C4-2B (cell line): ENCODE data around the gene SLCO3A1.

Experiments
- ZFX ChIP-seq: fragments of 450-650 bp; IDR thresholded peaks from 2 replicates; pipeline ENCODE4 v1.6.1; 2017
- TF ChIP-seq, protein P1 (sequence below): fragments of 450-650 bp; conservative IDR thresholded peaks from 2 replicates; pipeline ENCODE4 v1.5.1; 2017; ENCODE audit warnings: mild to moderate bottlenecking

DNA sequence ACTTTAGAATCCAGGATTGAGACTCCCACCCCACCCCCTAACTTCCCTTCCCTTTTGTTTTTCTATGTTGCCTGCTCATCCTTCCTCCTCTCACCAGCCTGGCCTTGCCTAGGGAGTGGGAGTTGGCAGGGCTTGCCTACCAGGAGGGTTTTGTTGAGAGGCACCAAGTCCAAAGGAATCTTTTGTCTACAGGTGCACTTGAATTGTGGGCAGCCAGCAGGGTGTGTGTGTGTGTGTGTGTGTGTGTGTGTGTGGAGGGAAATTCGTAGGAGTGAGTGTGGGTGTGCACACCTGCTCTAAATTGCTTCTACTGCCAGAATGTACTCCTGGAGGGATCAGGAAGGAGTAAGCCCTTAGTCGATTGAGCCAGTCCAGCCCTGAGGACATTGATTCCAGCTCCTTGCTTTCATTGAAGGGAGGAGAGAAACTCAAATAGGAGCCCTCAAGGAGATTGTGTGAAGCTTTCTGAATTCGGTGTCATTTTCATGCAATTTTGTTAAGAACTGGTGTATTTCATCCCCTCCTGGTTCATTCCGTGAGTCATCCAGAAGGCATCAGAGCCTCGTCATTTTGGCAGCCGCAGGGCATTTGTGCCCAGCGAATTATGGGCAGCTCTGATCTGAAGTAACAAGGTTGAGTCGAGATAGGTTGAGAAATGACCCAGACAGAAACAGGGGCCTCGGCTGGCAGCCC is 112.1 kb downstream of the SLCO3A1 start:
- TF ChIP-seq, protein P1, sequence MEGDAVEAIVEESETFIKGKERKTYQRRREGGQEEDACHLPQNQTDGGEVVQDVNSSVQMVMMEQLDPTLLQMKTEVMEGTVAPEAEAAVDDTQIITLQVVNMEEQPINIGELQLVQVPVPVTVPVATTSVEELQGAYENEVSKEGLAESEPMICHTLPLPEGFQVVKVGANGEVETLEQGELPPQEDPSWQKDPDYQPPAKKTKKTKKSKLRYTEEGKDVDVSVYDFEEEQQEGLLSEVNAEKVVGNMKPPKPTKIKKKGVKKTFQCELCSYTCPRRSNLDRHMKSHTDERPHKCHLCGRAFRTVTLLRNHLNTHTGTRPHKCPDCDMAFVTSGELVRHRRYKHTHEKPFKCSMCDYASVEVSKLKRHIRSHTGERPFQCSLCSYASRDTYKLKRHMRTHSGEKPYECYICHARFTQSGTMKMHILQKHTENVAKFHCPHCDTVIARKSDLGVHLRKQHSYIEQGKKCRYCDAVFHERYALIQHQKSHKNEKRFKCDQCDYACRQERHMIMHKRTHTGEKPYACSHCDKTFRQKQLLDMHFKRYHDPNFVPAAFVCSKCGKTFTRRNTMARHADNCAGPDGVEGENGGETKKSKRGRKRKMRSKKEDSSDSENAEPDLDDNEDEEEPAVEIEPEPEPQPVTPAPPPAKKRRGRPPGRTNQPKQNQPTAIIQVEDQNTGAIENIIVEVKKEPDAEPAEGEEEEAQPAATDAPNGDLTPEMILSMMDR: no peak
- TF ChIP-seq ZFX: no peak
